K562 (cell line): ENCODE data around the gene CTBP2. TPM values are rescaled to one million over a fixed set of nuclear protein-coding genes. Genes with fewer than 3 reads are reported as not detected.

ENCODE experiments used
- ATAC-seq: fragments of 200-7000 bp; cut with Tn5 transposase; 3 replicates; pipeline ENCODE4 v1.9.1; 2020; ENCODE audit warnings: moderate library complexity
- BruUV-seq: library from RNA; stranded (reverse); fragments of 400-500 nt; replicated peaks from 2 replicates; lab custom pipeline; 2021; lab: Mats Ljungman, UMichigan
- CTCF ChIA-PET: fragments of 300-600 bp; formaldehyde crosslinking; extraction: SDS; loops from one replicate; lab custom pipeline; 2021; ENCODE audit warnings: low intra/inter-chr PET ratio; lab: Yijun Ruan, JAX
- POLR2A ChIA-PET: fragments of 300-600, 350-650 bp; sonication (Branson Sonifier 250); formaldehyde crosslinking; extraction: SDS; loops from one replicate; lab custom pipeline; 2021; ENCODE audit warnings: antibody characterized with exemption, inconsistent platforms; lab: Yijun Ruan, JAX
- DNase-seq, 4 experiments: peaks; one replicate each; pipeline versions ENCODE4 v3.0.0 to v3.0.0-alpha.2; 2011 to 2018; ENCODE audit warnings: low spot score in 3 of 4, mixed read lengths in 3 of 4; ENCODE audit errors: extremely low read depth in 1 of 4
- FAIRE-seq: peaks from 2 replicates; lab custom pipeline; 2011; peaks lifted over from hg19 to GRCh38; lab: Jason Lieb, UNC
- H2AFZ ChIP-seq: 2 replicates; pipeline ENCODE4 v1.6.0; 2011; ENCODE audit warnings: low read depth, low read length, control low read depth, inconsistent platforms
- H3K27ac ChIP-seq: fragments of 200-600 bp; 3 replicates; pipeline ENCODE4 v1.8.0; 2011; ENCODE audit warnings: low read depth, mild to moderate bottlenecking, control low read depth, inconsistent platforms, low read length, moderate library complexity, mixed read lengths; ENCODE audit errors: extremely low read depth
- H3K27me3 ChIP-seq, 2 experiments: fragments of 300-600 bp in 1 of 2; 2 replicates in 1 of 2; 3 replicates in 1 of 2; pipeline versions ENCODE4 v1.6.0 to v1.8.0; 2011; ENCODE audit warnings: inconsistent platforms in 2 of 2, low read length in 2 of 2, mild to moderate bottlenecking in 1 of 2, mixed read lengths in 1 of 2, moderate library complexity in 1 of 2; ENCODE audit not compliant: control insufficient read depth in 2 of 2, insufficient read depth in 2 of 2
- H3K36me3 ChIP-seq: fragments of 300-600 bp; 3 replicates; pipeline ENCODE4 v1.8.0; 2011; ENCODE audit warnings: mild to moderate bottlenecking, low read length, inconsistent platforms; ENCODE audit not compliant: control insufficient read depth, insufficient read depth
- H3K4me1 ChIP-seq, 2 experiments: fragments of 200-600 bp in 1 of 2; replicated peaks in 1 of 2; 2 replicates in 1 of 2; 3 replicates in 1 of 2; pipeline versions ENCODE4 v1.5.1 to v1.8.0; 2011; ENCODE audit warnings: inconsistent platforms in 2 of 2, low read length in 2 of 2, mild to moderate bottlenecking in 1 of 2, mixed read lengths in 1 of 2, moderate library complexity in 1 of 2; ENCODE audit not compliant: control insufficient read depth in 2 of 2, insufficient read depth in 2 of 2
- H3K4me2 ChIP-seq: 2 replicates; pipeline ENCODE4 v1.6.1; 2011; ENCODE audit warnings: low read length, control low read depth, inconsistent platforms, mixed read lengths; ENCODE audit not compliant: insufficient read depth
- H3K4me3 ChIP-seq: fragments of 200-600 bp; sonication (generic), shearing (Covaris generic); 2 replicates; pipeline ENCODE4 v1.5.1; 2016; ENCODE audit warnings: control low read depth, inconsistent platforms
- H3K79me2 ChIP-seq: fragments of 200-600 bp; 3 replicates; pipeline ENCODE4 v1.8.0; 2011; ENCODE audit warnings: low read length, inconsistent platforms; ENCODE audit not compliant: control insufficient read depth, insufficient read depth
- H3K9ac ChIP-seq, 2 experiments: 2 replicates each; pipeline versions ENCODE4 v1.6.0 to v1.6.1; 2011; ENCODE audit warnings: low read depth in 2 of 2, low read length in 2 of 2, control low read depth in 1 of 2, inconsistent platforms in 1 of 2, mild to moderate bottlenecking in 1 of 2, mixed read lengths in 1 of 2; ENCODE audit not compliant: insufficient read depth in 1 of 2
- H3K9me1 ChIP-seq: one replicate; pipeline ENCODE4 v1.6.0; 2011; ENCODE audit warnings: inconsistent platforms, mild to moderate bottlenecking, low read length, moderate library complexity; ENCODE audit not compliant: control insufficient read depth, insufficient read depth
- H3K9me3 ChIP-seq: replicated peaks from 2 replicates; pipeline ENCODE4 v1.5.1; 2011; ENCODE audit warnings: low read depth, low read length, inconsistent platforms; ENCODE audit not compliant: control insufficient read depth, insufficient read depth
- H4K20me1 ChIP-seq: replicated peaks from 2 replicates; pipeline ENCODE4 v1.6.1; 2011; ENCODE audit warnings: low read length, inconsistent platforms, mixed read lengths; ENCODE audit not compliant: control insufficient read depth, insufficient read depth
- BCOR ChIP-seq: fragments of 450-650 bp; IDR thresholded peaks from 2 replicates; pipeline ENCODE4 v1.6.1; 2016
- CBX2 ChIP-seq: fragments of 200-600 bp; sonication (generic); IDR thresholded peaks from one replicate; pipeline ENCODE4 v1.6.1; 2012; ENCODE audit warnings: mild to moderate bottlenecking, low read length, inconsistent platforms; ENCODE audit not compliant: insufficient read depth, poor library complexity, severe bottlenecking
- FOXJ3 ChIP-seq: sonication (generic); formaldehyde crosslinking; IDR thresholded peaks from 2 replicates; pipeline ENCODE4 v1.4.0; 2020; ENCODE audit warnings: mild to moderate bottlenecking, missing genetic modification reagents
- FOXK1 ChIP-seq: sonication (generic); formaldehyde crosslinking; IDR thresholded peaks from 2 replicates; pipeline ENCODE4 v1.8.0; 2022; ENCODE audit warnings: missing genetic modification reagents, mild to moderate bottlenecking, borderline replicate concordance
- HDAC3 ChIP-seq: fragments of 450-650 bp; IDR thresholded peaks from 2 replicates; pipeline ENCODE4 v1.6.1; 2018; ENCODE audit warnings: borderline replicate concordance, mild to moderate bottlenecking, moderate library complexity; ENCODE audit not compliant: partially characterized antibody
- KDM5B ChIP-seq: fragments of 200-600 bp; sonication (generic); IDR thresholded peaks from 2 replicates; pipeline ENCODE4 v1.6.1; 2012; ENCODE audit warnings: low read depth, mild to moderate bottlenecking, moderate library complexity, low read length, control low read depth, inconsistent platforms; ENCODE audit not compliant: insufficient replicate concordance
- KLF6 ChIP-seq: fragments of 250-450 bp; sonication (Bioruptor Pico); IDR thresholded peaks from 2 replicates; pipeline ENCODE4 v1.4.0; 2020; ENCODE audit warnings: mild to moderate bottlenecking, moderate library complexity, borderline replicate concordance
- MCM7 ChIP-seq, 2 experiments: fragments of 450-650 bp; IDR thresholded peaks; 2 replicates each; pipeline ENCODE4 v1.6.1; 2016 to 2018
- MLX ChIP-seq, 2 experiments: fragments of 450-650 bp in 1 of 2; sonication (generic) in 1 of 2; formaldehyde crosslinking; conservative IDR thresholded peaks; 2 replicates each; pipeline versions ENCODE4 v1.4.0 to v1.8.1; 2020 to 2022; ENCODE audit warnings: mild to moderate bottlenecking in 1 of 2, missing genetic modification reagents in 1 of 2
- MXD1 ChIP-seq: fragments of 250-450 bp; sonication (Bioruptor Pico); IDR thresholded peaks from 2 replicates; pipeline ENCODE4 v1.8.0; 2021; ENCODE audit warnings: borderline replicate concordance, mild to moderate bottlenecking, moderate library complexity; ENCODE audit not compliant: poor library complexity, severe bottlenecking
- NR0B1 ChIP-seq: fragments of 450-650 bp; IDR thresholded peaks from one replicate; pipeline ENCODE4 v1.6.1; 2018; ENCODE audit warnings: mild to moderate bottlenecking, moderate library complexity; ENCODE audit not compliant: partially characterized antibody
- PHB2 ChIP-seq: fragments of 450-650 bp; IDR thresholded peaks from 2 replicates; pipeline ENCODE4 v1.6.1; 2017; ENCODE audit warnings: low read depth
- POLR2AphosphoS2 ChIP-seq: IDR thresholded peaks from 2 replicates; pipeline ENCODE4 v1.6.1; 2012; ENCODE audit warnings: low read length, improper control_type of control experiment
- TBL1XR1 ChIP-seq, 2 experiments: IDR thresholded peaks; 2 replicates each; pipeline ENCODE4 v1.6.1; 2012; ENCODE audit warnings: improper control_type of control experiment in 2 of 2, low read length in 2 of 2, mild to moderate bottlenecking in 1 of 2
- ZBTB33 ChIP-seq: sonication (generic); formaldehyde crosslinking; IDR thresholded peaks from 2 replicates; pipeline ENCODE4 v1.8.1; 2023; ENCODE audit warnings: mild to moderate bottlenecking, missing genetic modification reagents
- ZNF121 ChIP-seq: sonication (generic); formaldehyde crosslinking; conservative IDR thresholded peaks from 2 replicates; pipeline ENCODE4 v1.8.0; 2022; ENCODE audit warnings: missing genetic modification reagents
- ZNF24 ChIP-seq: fragments of 450-650 bp; IDR thresholded peaks from 2 replicates; pipeline ENCODE4 v1.6.1; 2016
- ZNF280A ChIP-seq: fragments of 450-650 bp; IDR thresholded peaks from 2 replicates; pipeline ENCODE4 v1.6.1; 2018; ENCODE audit warnings: mild to moderate bottlenecking, low read depth; ENCODE audit not compliant: partially characterized antibody
- WGBS: fragments of 100-300 bp; shearing (Covaris generic); methylation state at CpG from one replicate; pipeline ENCODE4 v1.1.6; 2016; ENCODE audit warnings: low coverage, mixed read lengths; ENCODE audit not compliant: insufficient coverage; ENCODE audit errors: missing lambda C conversion rate; 5-methylcytosine and 5-hydroxymethylcytosine counted together
- in situ Hi-C: fragments of 300-500 bp; cut with MboI; formaldehyde crosslinking; loops from 4 replicates; pipeline ENCODE4 v1.15.0; 2018; ENCODE audit warnings: inconsistent platforms, mixed read lengths
- intact Hi-C: fragments of 100-400 bp; cut with micrococcal nuclease; formaldehyde crosslinking; loops from 2 replicates; pipeline ENCODE4 v1.14.2; 2022
- polyA plus RNA-seq, 8 experiments: library from polyadenylated mRNA; depleted of rRNA in 4 of 8; stranded (reverse) in 5 of 8; unstranded in 3 of 8; fragments of >200 nt; fragmentation: Nextera tagmentation in 2 of 8; fragmentation: Illumina TruSeq in 1 of 8; extraction: Ambion mirVana in 2 of 8; extraction: Trizol in 1 of 8; gene quantifications; 2 replicates each; pipeline versions ENCODE4 v1.2.1 to v1.2.3, GENCODE V29; 2011 to 2014; ENCODE audit warnings: inconsistent platforms in 1 of 8, missing spikeins in 1 of 8
- total RNA-seq, 7 experiments: library from RNA; depleted of rRNA in 6 of 7; stranded (reverse); fragments of >200 nt in 6 of 7; fragmentation: Illumina TruSeq in 2 of 7; extraction: Trizol in 2 of 7; gene quantifications; 2 replicates each; pipeline versions ENCODE4 v1.2.1 to v1.2.3, GENCODE V29; 2011 to 2021; ENCODE audit warnings: low replicate concordance in 1 of 7

CTBP2 gene
- total and polyA plus RNA-seq, 9 of the 15 experiments (the other 6 are each of a cell fraction or from before 2014, with no cell fraction given) = 1.3 to 8.8 (median 5.1) TPM

- Histone ChIP-seq H3K27me3 (no peaks in the 10 kb centered on the region), H4K20me1 (peaks cover 54% of the 10 kb centered on the region), H3K4me3 (no peak overlapping the region), H3K4me1 (peaks cover 7 to 15% of the 10 kb centered on the region in 2 experiments; a peak in 4 of 5 replicates), H2AFZ (no peak overlapping the region), H3K36me3 (peaks cover 66% of the 10 kb centered on the region; the same call in 2 of the 3 replicates), H3K9ac (no peak overlapping the region), H3K9me1 (peaks cover 7% of the 10 kb centered on the region), H3K9me3 (no peaks in the 10 kb centered on the region), H3K27ac (no peak overlapping the region), H3K4me2 (no peak overlapping the region), H3K79me2 (peaks cover 96% of the 10 kb centered on the region)
- ChIA-PET POLR2A (no interaction called here), CTCF (no interaction called here)
- no TSS peak for BruUV-seq
- 81% methylated on average over 2 of the region's 4 CpGs for WGBS
- in situ Hi-C loops = no loop called here
- DNase-seq (no peak), FAIRE-seq (no peak), ATAC-seq (no peak)
- intact Hi-C loops = no loop called here
- TF ChIP-seq FOXK1 (CRISPR knock-in tag) (no peak), CBX2 (no peak), ZBTB33 (CRISPR knock-in tag) (no peak), HDAC3 (no peak), ZNF24 (no peak), BCOR (no peak), PHB2 (no peak), TBL1XR1 (IDR thresholded peaks at IDR 0.05; ENCODE audit: low read length in 2 of 2) (no peak), KLF6 (CRISPR knock-in tag) (no peak), POLR2AphosphoS2 (no peak), NR0B1 (no peak), ZNF121 (CRISPR knock-in tag) (no peak), KDM5B (no peak), ZNF280A (no peak), FOXJ3 (CRISPR knock-in tag) (no peak), MLX (CRISPR knock-in tag; conservative IDR thresholded peaks at IDR 0.05) (no peak), MCM7 (IDR thresholded peaks at IDR 0.05) (no peak), MXD1 (CRISPR knock-in tag) (no peak)
Measured at GRCh38 chr10:125132344-125132743, 28.0 kb downstream of the CTBP2 start.
